Esophagus squamous epithelium (tissue), 5 donors: ENCODE measurements around the gene RFX1. TPM values are rescaled to one million over a fixed set of nuclear protein-coding genes. Genes with fewer than 3 reads are reported as not detected.
"Not testable (repeated sequence)": the region's sequence is repeated elsewhere in the genome, so short reads cannot be mapped to it uniquely, and the experiment has no call there.

Source experiments
- DNase-seq: peaks from one replicate; lab custom pipeline; 2025; lab: John Stamatoyannopoulos, UW
- H3K27ac ChIP-seq, 4 donors: fragments of 200-600 bp; sonication (generic); one replicate each; pipeline ENCODE4 v1.5.1; 2016 to 2019; ENCODE audit warnings: mild to moderate bottlenecking in 1 of 4
- H3K27me3 ChIP-seq, 4 donors: fragments of 200-600 bp; sonication (generic); 1 replicate in 3 of 4; 2 replicates in 1 of 4; pipeline versions ENCODE4 v1.5.1 to v1.6.0; 2017 to 2021; ENCODE audit warnings: antibody characterized with exemption in 1 of 4
- H3K36me3 ChIP-seq, 3 donors: fragments of 200-600 bp; sonication (generic); one replicate each; pipeline ENCODE4 v1.5.1; 2016 to 2019
- H3K4me1 ChIP-seq, 3 donors: fragments of 200-600 bp; sonication (generic); one replicate each; pipeline ENCODE4 v1.5.1; 2017 to 2019
- H3K4me3 ChIP-seq, 4 donors: fragments of 200-600 bp; sonication (generic); 1 replicate in 3 of 4; 2 replicates in 1 of 4; pipeline ENCODE4 v1.5.1; 2016 to 2019; ENCODE audit warnings: mild to moderate bottlenecking in 2 of 4, moderate library complexity in 1 of 4
- H3K9me3 ChIP-seq, 3 donors: fragments of 200-600 bp; sonication (generic); one replicate each; pipeline ENCODE4 v1.5.1; 2016 to 2019
- POLR2A ChIP-seq, 4 donors: fragments of 450-650 bp; IDR thresholded peaks; one replicate each; pipeline ENCODE4 v1.6.1; 2017; ENCODE audit warnings: antibody characterized with exemption in 4 of 4, mild to moderate bottlenecking in 4 of 4, moderate library complexity in 3 of 4
- WGBS, 2 donors: methylation state at CpG; one replicate each; pipeline ENCODE4 v1.1.5; 2018; 5-methylcytosine and 5-hydroxymethylcytosine counted together
- intact Hi-C: fragments of 100-400 bp; cut with DNase I; formaldehyde crosslinking; loops from one replicate; pipeline ENCODE4 v1.15.0; 2022
- total RNA-seq, 4 donors: library from RNA; depleted of rRNA; stranded (reverse); fragments of >200 nt; gene quantifications; one replicate each; pipeline ENCODE4 v1.1.0, GENCODE V29; 2016
- TF ChIP-seq, protein P1 (sequence below), 6 experiments: fragments of 450-650 bp in 4 of 6; fragments of 200-600 bp in 2 of 6; sonication (generic) in 2 of 6; IDR thresholded peaks; one replicate each; pipeline ENCODE4 v1.5.1; 2016 to 2019; ENCODE audit warnings: antibody characterized with exemption in 6 of 6, mild to moderate bottlenecking in 4 of 6, moderate library complexity in 4 of 6
- donor health status: DM: yes; HTN: yes; CAD: no.

The RFX1 gene
- total RNA-seq, 4 donors from 2014 or later = 1.8 to 7.5 (median 3.9) TPM

DNA sequence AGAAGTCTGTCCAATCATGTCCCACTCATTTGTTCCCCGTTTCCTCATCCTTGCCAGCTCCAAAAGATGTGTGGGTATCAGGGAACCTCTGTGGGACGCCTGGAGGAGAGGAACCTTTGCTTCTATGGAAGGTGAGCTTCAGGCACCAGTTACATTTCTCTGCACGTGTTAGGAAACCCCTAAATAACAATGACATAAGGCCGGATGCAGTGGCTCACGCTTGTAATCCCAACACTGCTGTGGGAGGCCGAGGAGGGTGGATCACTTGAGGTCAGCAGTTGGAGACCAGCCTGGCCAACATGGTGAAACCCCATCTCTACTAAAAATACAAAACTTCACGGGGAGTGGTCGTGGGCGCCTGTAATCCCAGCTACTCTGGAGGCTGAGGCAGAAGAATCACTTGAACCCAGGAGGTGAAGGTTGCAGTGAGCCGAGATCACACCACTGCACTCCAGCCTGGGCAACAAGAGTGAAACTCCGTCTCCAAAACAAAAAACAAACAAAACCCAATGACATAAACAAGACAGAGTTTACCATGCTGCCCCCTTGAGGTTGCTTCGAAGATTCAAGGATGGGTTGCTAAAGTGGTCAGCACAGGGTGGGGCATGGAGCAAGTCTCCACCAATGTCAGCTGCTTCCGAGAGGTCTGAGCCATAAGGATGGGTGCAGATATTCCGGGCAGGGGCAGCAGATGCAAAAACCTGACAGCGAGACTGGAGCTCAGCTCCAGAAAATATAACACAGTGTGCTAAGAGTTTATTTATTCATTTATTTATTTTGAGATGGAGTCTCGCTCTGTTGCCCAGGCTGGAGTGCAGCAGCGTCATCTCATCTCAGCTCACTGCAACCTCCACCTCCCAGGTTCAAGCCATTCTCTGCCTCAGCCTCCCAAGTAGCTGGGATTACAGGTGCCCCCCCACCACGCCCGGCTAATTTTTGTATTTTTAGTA, 36.8 kb upstream of the RFX1 start:
- intact Hi-C loops = not testable (repeated sequence)
- TF ChIP-seq, protein P1, sequence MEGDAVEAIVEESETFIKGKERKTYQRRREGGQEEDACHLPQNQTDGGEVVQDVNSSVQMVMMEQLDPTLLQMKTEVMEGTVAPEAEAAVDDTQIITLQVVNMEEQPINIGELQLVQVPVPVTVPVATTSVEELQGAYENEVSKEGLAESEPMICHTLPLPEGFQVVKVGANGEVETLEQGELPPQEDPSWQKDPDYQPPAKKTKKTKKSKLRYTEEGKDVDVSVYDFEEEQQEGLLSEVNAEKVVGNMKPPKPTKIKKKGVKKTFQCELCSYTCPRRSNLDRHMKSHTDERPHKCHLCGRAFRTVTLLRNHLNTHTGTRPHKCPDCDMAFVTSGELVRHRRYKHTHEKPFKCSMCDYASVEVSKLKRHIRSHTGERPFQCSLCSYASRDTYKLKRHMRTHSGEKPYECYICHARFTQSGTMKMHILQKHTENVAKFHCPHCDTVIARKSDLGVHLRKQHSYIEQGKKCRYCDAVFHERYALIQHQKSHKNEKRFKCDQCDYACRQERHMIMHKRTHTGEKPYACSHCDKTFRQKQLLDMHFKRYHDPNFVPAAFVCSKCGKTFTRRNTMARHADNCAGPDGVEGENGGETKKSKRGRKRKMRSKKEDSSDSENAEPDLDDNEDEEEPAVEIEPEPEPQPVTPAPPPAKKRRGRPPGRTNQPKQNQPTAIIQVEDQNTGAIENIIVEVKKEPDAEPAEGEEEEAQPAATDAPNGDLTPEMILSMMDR (IDR thresholded peaks at IDR 0.05) = peak; percentile 43 to 57 (median 48)

GRCh38 chr19:14039181-14039580, 33.1 kb upstream of the RFX1 start:
- Histone ChIP-seq H3K27me3 (no peaks in the 10 kb centered on the region), H3K4me3 (no peak overlapping the region), H3K36me3 (peaks cover 0 to 5% (median 0%) of the 10 kb centered on the region in 3 donors), H3K4me1 (peaks cover 0 to 8% (median 0%) of the 10 kb centered on the region in 3 donors), H3K9me3 (no peaks in the 10 kb centered on the region), H3K27ac (no peak overlapping the region)
- intact Hi-C loops = no loop called here
- DNase-seq = no peak
- 81 to 86% methylated on average over 5 of the region's 7 CpGs for WGBS, 2 donors
- TF ChIP-seq, protein P1 (IDR thresholded peaks at IDR 0.05) = no peak
- TF ChIP-seq POLR2A (IDR thresholded peaks at IDR 0.05) = no peak

More for the DNA sequence above, 36.8 kb upstream of the RFX1 start:
- H3K36me3 ChIP-seq, DNase-seq, H3K9me3 ChIP-seq, H3K4me1 ChIP-seq, H3K4me3 ChIP-seq, H3K27me3 ChIP-seq: not testable (repeated sequence)
- peak overlapping the region; percentile 14 to 48 (median 19) for H3K27ac ChIP-seq
- WGBS, 2 donors = 57 to 59% methylated on average over 10 to 18 of the region's 19 CpGs

GRCh38 chr19:14035706-14036105, 29.6 kb upstream of the RFX1 start:
- WGBS, 2 donors = 82 to 91% methylated on average over 6 to 7 of the region's 7 CpGs
- peaks cover 0 to 16% (median 0%) of the 10 kb centered on the region in 4 donors for H3K27me3 ChIP-seq
- intact Hi-C loops = no loop called here
- no peak for DNase-seq
- H3K27ac ChIP-seq = no peak overlapping the region
- peaks cover 0 to 18% (median 14%) of the 10 kb centered on the region in 3 donors for H3K4me1 ChIP-seq
- no peak for TF ChIP-seq POLR2A (IDR thresholded peaks at IDR 0.05)
- TF ChIP-seq, protein P1 (IDR thresholded peaks at IDR 0.05) = no peak
- no peaks in the 10 kb centered on the region for H3K9me3 ChIP-seq
- peaks cover 0 to 5% (median 0%) of the 10 kb centered on the region in 3 donors for H3K36me3 ChIP-seq
- H3K4me3 ChIP-seq = no peak overlapping the region

DNA sequence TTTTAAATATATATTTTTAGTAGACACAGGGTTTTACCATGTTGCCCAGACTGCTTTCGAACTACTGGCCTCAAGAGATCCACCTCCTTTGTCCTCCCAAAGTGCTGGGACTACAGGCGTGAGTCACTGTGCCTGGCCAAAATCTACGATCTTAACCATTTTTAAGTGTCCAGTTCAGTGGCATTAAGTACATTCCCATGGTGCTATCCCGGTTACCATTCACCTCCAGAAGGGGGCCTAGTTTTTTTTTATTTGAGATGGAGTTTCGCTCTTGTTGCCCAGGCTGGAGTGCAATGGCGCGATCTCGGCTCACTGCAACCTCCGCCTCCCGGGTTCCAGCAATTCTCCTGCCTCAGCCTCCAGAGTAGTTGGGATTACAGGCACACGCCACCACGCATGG, 29.0 kb upstream of the RFX1 start:
- DNase-seq, H3K27ac ChIP-seq, H3K9me3 ChIP-seq, H3K4me3 ChIP-seq, H3K36me3 ChIP-seq, intact Hi-C loops: not testable (repeated sequence)
- Histone ChIP-seq H3K27me3 (peaks cover 0 to 18% (median 0%) of the 10 kb centered on the region in 4 donors), H3K4me1 (peaks cover 0 to 19% (median 14%) of the 10 kb centered on the region in 3 donors)
- WGBS, 2 donors = 81 to 86% methylated on average over 6 to 12 of the region's 12 CpGs

DNA sequence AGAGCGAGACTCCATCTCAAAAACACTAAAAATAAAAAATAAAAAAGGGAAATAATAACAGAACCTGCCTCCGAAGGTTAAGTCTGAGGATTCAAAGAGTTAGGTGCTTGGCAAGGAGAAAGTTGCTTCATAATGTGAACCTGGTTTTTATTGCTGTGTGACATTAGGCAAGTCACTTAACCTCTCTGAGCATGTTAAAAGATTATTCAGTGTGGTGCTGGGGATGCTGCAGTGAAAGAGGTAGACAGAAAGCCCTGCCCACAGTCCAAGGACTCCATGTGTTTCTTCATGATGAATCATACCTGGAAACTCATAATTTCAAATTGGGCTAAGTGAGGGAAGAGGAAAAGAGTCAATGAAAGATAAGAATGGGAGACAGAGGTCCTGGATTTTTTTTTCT, 27.8 kb upstream of the RFX1 start:
- DNase-seq = no peak
- Histone ChIP-seq H3K27ac (no peak overlapping the region), H3K4me3 (no peak overlapping the region), H3K27me3 (peaks cover 0 to 18% (median 0%) of the 10 kb centered on the region in 4 donors), H3K9me3 (no peaks in the 10 kb centered on the region), H3K36me3 (no peaks in the 10 kb centered on the region), H3K4me1 (peaks cover 0 to 19% (median 14%) of the 10 kb centered on the region in 3 donors)
- intact Hi-C loops = no loop called here
- 97 to 100% methylated on average over 2 of the region's 2 CpGs for WGBS, 2 donors
- no peak for TF ChIP-seq POLR2A (IDR thresholded peaks at IDR 0.05)
- TF ChIP-seq, protein P1 (IDR thresholded peaks at IDR 0.05) = no peak
